GM23338 (cell line): ENCODE results near the gene BORCS8.

Experiments used
- EZH2phosphoT487 ChIP-seq: fragments of 200-600 bp; sonication (generic); IDR thresholded peaks from one replicate; pipeline ENCODE4 v1.8.1; 2018; ENCODE audit warnings: antibody characterized with exemption; ENCODE audit not compliant: unreplicated experiment
- JUNB ChIP-seq: IDR thresholded peaks from one replicate; pipeline ENCODE4 v1.6.1; 2016; ENCODE audit warnings: antibody characterized with exemption; ENCODE audit not compliant: unreplicated experiment
- TF ChIP-seq, protein P1 (sequence below), 2 experiments: fragments of 200-600 bp in 1 of 2; sonication (generic) in 1 of 2; conservative IDR thresholded peaks; 2 replicates each; pipeline versions ENCODE4 v1.5.1 to v1.6.1; 2016 to 2017; ENCODE audit warnings: antibody characterized with exemption in 2 of 2, low read depth in 2 of 2, mild to moderate bottlenecking in 2 of 2, moderate library complexity in 1 of 2
- TF ChIP-seq, protein P2 (sequence below): IDR thresholded peaks from 2 replicates; pipeline ENCODE4 v1.6.1; 2016; ENCODE audit warnings: antibody characterized with exemption

DNA sequence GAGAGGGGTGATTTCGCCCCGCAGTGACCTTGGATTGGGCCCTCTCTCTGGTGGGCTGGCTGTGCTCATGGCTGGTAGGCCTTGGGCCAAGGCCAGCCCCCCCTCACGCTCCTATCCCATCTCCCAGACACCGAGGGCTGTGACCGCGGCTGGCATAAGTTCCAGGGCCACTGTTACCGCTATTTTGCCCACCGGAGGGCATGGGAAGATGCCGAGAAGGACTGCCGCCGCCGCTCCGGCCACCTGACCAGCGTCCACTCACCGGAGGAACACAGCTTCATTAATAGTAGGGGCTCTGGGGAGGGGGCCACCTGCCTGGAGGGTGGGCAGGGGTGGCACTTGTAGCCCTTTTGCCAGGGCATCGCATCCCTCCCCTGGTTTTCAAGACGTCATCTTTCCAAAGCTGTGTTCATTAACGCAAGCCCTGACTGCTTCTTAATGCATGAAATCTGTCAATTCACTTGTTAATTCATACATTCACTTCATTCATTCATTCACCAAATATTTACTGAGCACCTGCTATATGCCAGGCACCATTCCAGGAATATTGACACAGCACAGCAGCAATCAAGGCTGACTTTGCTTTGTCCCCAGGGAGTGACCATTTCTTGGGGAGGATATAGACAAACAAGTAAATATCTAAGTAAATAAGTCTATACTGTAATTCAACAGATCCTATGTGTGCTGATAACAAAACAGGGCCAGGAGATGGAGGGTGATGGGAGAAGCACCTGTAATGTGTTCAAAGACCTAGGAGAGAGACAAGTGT lies 46.4 kb upstream of the BORCS8 start:
- TF ChIP-seq, protein P1, sequence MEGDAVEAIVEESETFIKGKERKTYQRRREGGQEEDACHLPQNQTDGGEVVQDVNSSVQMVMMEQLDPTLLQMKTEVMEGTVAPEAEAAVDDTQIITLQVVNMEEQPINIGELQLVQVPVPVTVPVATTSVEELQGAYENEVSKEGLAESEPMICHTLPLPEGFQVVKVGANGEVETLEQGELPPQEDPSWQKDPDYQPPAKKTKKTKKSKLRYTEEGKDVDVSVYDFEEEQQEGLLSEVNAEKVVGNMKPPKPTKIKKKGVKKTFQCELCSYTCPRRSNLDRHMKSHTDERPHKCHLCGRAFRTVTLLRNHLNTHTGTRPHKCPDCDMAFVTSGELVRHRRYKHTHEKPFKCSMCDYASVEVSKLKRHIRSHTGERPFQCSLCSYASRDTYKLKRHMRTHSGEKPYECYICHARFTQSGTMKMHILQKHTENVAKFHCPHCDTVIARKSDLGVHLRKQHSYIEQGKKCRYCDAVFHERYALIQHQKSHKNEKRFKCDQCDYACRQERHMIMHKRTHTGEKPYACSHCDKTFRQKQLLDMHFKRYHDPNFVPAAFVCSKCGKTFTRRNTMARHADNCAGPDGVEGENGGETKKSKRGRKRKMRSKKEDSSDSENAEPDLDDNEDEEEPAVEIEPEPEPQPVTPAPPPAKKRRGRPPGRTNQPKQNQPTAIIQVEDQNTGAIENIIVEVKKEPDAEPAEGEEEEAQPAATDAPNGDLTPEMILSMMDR (conservative IDR thresholded peaks at IDR 0.05; ENCODE audit: low read depth in 2 of 2), result no peak
- TF ChIP-seq, protein P2, sequence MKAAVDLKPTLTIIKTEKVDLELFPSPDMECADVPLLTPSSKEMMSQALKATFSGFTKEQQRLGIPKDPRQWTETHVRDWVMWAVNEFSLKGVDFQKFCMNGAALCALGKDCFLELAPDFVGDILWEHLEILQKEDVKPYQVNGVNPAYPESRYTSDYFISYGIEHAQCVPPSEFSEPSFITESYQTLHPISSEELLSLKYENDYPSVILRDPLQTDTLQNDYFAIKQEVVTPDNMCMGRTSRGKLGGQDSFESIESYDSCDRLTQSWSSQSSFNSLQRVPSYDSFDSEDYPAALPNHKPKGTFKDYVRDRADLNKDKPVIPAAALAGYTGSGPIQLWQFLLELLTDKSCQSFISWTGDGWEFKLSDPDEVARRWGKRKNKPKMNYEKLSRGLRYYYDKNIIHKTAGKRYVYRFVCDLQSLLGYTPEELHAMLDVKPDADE, result no peak
- TF ChIP-seq EZH2phosphoT487 (no peak), JUNB (no peak)
